GM21423 (cell line): ENCODE results near the gene PAPLN.

Experiments
- ATAC-seq: cut with Tn5 transposase; IDR thresholded peaks from one replicate; pipeline ENCODE4 v1.9.1; 2021; ENCODE audit warnings: mild to moderate bottlenecking, moderate library complexity; ENCODE audit not compliant: unreplicated experiment

PAPLN gene

GRCh38 chr14:73243748-73244147 is 6.4 kb downstream of the PAPLN start:
- no peak for ATAC-seq

- ATAC-seq, result no peak
Observed at GRCh38 chr14:73244541-73245290, 7.4 kb downstream of the PAPLN start.

GRCh38 chr14:73245480-73246325 is 8.4 kb downstream of the PAPLN start:
- ATAC-seq, result peak; percentile 66

GRCh38 chr14:73246387-73247150 is 9.3 kb downstream of the PAPLN start:
- no peak for ATAC-seq

- ATAC-seq, result no peak
Observed at GRCh38 chr14:73248108-73248868, 11.0 kb downstream of the PAPLN start.

- no peak for ATAC-seq
Observed at GRCh38 chr14:73249108-73249507, 11.8 kb downstream of the PAPLN start.

- no peak for ATAC-seq
Observed at GRCh38 chr14:73249564-73250316, 12.4 kb downstream of the PAPLN start.

- no peak for ATAC-seq
Observed at GRCh38 chr14:73250317-73250713, 13.0 kb downstream of the PAPLN start.

- ATAC-seq, result no peak
Observed at GRCh38 chr14:73250781-73251500, 13.6 kb downstream of the PAPLN start.

GRCh38 chr14:73251516-73252215 is 14.4 kb downstream of the PAPLN start:
- ATAC-seq, result no peak

GRCh38 chr14:73252491-73253322 is 15.4 kb downstream of the PAPLN start:
- no peak for ATAC-seq

- no peak for ATAC-seq
Observed at GRCh38 chr14:73253323-73253610, 16.0 kb downstream of the PAPLN start.

- no peak for ATAC-seq
Observed at GRCh38 chr14:73253721-73254120, 16.4 kb downstream of the PAPLN start.

- no peak for ATAC-seq
Observed at GRCh38 chr14:73254247-73255004, 17.1 kb downstream of the PAPLN start.

GRCh38 chr14:73255005-73255400 is 17.7 kb downstream of the PAPLN start:
- no peak for ATAC-seq

GRCh38 chr14:73255693-73256225 is 18.5 kb downstream of the PAPLN start:
- no peak for ATAC-seq

- ATAC-seq, result no peak
Observed at GRCh38 chr14:73258076-73258475, 20.8 kb downstream of the PAPLN start.
